Measurements from ENCODE around the gene PRSS53.
A peak's percentile ranks its signal among the peaks of the same experiment; 100 is the strongest.

Gene PRSS53

DNA sequence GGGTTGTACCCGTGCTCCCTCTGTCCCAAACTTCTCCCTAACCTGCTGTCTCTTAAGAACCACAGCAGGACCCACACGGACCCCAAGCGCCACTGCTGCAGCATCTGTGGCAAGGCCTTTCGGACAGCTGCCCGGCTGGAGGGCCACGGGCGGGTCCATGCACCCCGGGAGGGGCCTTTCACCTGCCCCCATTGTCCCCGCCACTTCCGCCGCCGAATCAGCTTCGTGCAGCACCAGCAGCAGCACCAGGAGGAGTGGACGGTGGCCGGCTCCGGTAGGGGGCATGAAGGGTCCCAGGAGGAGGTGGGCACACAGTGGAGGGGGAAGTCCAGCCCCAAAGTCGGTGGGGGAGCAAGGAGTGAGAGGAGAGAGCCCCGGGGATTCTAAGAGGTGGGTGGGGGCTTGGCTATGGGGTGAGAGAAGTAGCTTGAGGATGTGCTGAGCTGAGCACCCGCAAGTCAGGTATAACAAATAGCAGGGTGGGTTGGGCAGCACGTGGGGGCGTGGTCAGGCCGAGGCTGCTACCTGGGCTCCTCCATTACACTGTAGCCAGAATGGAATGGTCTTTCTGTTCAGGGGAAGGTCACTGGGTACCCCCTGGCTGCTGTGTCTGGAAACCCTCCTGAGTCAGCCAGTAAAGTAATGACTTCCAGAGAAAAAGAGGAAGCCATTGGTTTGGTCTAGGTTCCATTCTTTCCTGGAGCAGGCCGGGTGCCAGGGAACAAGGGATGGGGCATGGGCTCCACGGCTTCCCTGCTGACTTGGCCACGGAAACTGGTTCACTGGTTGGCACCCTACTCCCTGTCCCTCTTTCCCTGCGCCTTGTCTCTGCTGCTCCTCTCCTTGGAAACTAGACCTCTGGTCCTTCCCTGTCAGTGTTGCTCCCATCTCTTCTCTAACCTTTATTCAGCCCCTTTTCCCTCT is 7.1 kb downstream of the PRSS53 start:
- TF ChIP-seq TAF1 (IDR thresholded peaks at IDR 0.05; ENCODE audit: low read depth, low read length) (no peak), POLR2A (IDR thresholded peaks at IDR 0.05; ENCODE audit: low read depth, low read length) (no peak), POU2F2 (IDR thresholded peaks at IDR 0.05; ENCODE audit: low read depth, low read length) (no peak), POLR2AphosphoS5 (IDR thresholded peaks at IDR 0.05; ENCODE audit: low read depth, low read length) (no peak), SPI1 (IDR thresholded peaks at IDR 0.05; ENCODE audit: low read depth, low read length) (no peak), PAX5 (IDR thresholded peaks at IDR 0.05; ENCODE audit: insufficient read depth, low read length, severe bottlenecking) (no peak)
- FAIRE-seq, result no peak

DNA sequence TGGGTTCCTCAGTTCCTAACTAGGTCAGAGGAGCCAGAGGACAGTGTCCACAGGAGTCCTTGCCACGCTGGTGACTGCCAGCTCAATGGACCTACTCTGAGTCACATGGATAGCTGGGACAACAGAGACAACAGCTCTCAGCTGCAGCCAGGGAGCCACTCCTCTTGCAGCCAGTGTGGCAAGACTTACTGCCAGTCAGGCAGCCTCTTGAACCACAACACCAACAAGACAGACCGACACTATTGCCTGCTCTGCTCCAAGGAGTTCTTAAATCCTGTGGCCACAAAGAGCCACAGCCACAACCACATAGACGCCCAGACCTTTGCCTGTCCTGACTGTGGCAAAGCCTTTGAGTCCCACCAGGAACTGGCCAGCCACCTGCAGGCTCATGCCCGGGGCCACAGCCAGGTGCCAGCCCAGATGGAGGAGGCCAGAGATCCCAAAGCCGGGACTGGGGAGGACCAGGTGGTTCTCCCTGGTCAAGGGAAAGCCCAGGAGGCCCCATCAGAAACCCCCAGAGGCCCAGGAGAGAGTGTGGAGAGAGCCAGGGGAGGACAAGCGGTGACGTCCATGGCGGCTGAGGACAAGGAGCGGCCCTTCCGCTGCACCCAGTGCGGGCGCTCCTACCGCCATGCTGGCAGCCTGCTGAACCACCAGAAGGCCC is 7.9 kb downstream of the PRSS53 start:
- TF ChIP-seq POLR2AphosphoS5 (IDR thresholded peaks at IDR 0.05; ENCODE audit: low read depth, low read length), result peak; percentile 18; the same call in 1 of the 2 replicates
- TF ChIP-seq SPI1 (IDR thresholded peaks at IDR 0.05; ENCODE audit: low read depth, low read length), result no peak
- DNase-seq (ENCODE audit: insufficient read length, low spot score) (no peak), FAIRE-seq (no peak)

More for the DNA sequence above, 7.1 kb downstream of the PRSS53 start:
- DNase-seq (ENCODE audit: insufficient read length, low spot score), result no peak

DNA sequence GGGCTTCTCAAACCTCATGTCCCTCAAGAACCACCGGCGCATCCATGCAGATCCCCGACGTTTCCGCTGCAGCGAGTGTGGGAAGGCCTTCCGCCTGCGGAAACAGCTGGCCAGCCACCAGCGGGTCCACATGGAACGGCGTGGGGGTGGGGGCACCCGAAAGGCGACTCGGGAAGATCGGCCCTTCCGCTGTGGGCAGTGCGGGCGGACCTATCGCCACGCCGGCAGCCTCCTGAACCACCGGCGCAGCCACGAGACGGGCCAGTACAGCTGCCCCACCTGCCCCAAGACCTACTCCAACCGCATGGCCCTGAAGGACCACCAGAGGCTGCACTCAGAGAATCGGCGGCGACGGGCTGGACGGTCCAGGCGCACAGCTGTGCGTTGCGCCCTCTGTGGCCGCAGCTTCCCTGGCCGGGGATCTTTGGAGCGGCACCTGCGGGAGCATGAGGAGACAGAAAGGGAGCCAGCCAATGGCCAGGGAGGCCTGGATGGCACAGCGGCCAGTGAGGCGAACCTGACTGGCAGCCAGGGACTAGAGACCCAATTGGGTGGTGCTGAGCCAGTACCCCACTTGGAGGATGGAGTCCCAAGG is 8.6 kb downstream of the PRSS53 start:
- TF ChIP-seq PAX5 (IDR thresholded peaks at IDR 0.05; ENCODE audit: insufficient read depth, low read length, severe bottlenecking) (no peak), POLR2AphosphoS5 (IDR thresholded peaks at IDR 0.05; ENCODE audit: low read depth, low read length) (no peak), POU2F2 (IDR thresholded peaks at IDR 0.05; ENCODE audit: low read depth, low read length) (no peak), TAF1 (IDR thresholded peaks at IDR 0.05; ENCODE audit: low read depth, low read length) (no peak), POLR2A (IDR thresholded peaks at IDR 0.05; ENCODE audit: low read depth, low read length) (no peak), SPI1 (IDR thresholded peaks at IDR 0.05; ENCODE audit: low read depth, low read length) (no peak)
- no peak for DNase-seq (ENCODE audit: insufficient read length, low spot score)
- no peak for FAIRE-seq

DNA sequence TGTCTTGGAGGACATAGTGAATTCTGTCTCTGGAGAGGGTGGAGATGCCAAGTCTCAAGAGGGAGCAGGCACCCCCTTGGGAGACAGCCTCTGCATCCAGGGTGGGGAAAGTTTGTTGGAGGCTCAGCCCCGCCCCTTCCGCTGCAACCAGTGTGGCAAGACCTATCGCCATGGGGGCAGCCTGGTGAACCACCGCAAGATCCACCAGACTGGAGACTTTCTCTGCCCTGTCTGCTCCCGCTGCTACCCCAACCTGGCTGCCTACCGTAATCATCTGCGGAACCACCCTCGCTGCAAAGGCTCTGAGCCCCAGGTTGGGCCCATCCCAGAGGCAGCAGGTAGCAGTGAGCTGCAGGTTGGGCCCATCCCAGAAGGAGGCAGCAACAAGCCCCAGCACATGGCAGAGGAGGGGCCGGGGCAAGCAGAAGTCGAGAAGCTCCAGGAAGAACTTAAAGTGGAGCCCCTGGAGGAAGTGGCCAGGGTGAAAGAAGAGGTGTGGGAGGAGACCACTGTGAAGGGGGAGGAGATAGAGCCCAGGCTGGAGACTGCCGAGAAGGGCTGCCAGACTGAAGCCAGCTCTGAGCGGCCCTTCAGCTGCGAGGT is 9.3 kb downstream of the PRSS53 start:
- no peak for DNase-seq (ENCODE audit: insufficient read length, low spot score)
- no peak for FAIRE-seq
- TF ChIP-seq TAF1 (IDR thresholded peaks at IDR 0.05; ENCODE audit: low read depth, low read length) (no peak), PAX5 (IDR thresholded peaks at IDR 0.05; ENCODE audit: insufficient read depth, low read length, severe bottlenecking) (no peak), POLR2A (IDR thresholded peaks at IDR 0.05; ENCODE audit: low read depth, low read length) (no peak), SPI1 (IDR thresholded peaks at IDR 0.05; ENCODE audit: low read depth, low read length) (no peak), POLR2AphosphoS5 (IDR thresholded peaks at IDR 0.05; ENCODE audit: low read depth, low read length) (no peak), POU2F2 (IDR thresholded peaks at IDR 0.05; ENCODE audit: low read depth, low read length) (no peak)

DNA sequence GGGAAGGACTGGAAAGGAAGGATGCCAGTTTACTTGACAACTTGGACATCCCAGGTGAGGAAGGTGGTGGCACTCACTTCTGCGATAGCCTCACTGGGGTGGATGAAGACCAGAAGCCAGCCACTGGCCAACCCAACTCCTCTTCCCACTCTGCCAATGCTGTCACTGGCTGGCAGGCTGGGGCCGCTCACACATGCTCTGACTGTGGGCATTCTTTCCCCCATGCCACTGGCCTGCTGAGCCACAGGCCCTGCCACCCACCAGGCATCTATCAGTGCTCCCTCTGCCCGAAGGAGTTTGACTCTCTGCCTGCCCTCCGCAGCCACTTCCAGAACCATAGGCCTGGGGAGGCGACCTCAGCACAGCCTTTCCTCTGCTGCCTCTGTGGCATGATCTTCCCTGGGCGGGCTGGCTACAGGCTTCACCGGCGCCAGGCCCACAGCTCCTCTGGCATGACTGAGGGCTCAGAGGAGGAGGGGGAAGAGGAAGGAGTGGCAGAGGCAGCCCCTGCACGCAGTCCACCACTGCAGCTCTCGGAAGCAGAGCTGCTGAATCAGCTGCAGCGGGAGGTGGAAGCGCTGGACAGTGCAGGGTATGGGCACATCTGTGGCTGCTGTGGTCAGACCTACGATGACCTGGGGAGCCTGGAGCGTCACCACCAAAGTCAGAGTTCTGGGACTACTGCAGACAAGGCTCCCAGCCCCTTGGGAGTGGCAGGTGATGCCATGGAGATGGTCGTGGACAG is 10.0 kb downstream of the PRSS53 start:
- DNase-seq (ENCODE audit: insufficient read length, low spot score) (no peak), FAIRE-seq (no peak)
- TF ChIP-seq PAX5 (IDR thresholded peaks at IDR 0.05; ENCODE audit: insufficient read depth, low read length, severe bottlenecking), result no peak
- no peak for TF ChIP-seq POLR2A (IDR thresholded peaks at IDR 0.05; ENCODE audit: low read depth, low read length)
- TF ChIP-seq TAF1 (IDR thresholded peaks at IDR 0.05; ENCODE audit: low read depth, low read length), result no peak
- no peak for TF ChIP-seq POU2F2 (IDR thresholded peaks at IDR 0.05; ENCODE audit: low read depth, low read length)
- TF ChIP-seq POLR2AphosphoS5 (IDR thresholded peaks at IDR 0.05; ENCODE audit: low read depth, low read length), result no peak
- no peak for TF ChIP-seq SPI1 (IDR thresholded peaks at IDR 0.05; ENCODE audit: low read depth, low read length)

DNA sequence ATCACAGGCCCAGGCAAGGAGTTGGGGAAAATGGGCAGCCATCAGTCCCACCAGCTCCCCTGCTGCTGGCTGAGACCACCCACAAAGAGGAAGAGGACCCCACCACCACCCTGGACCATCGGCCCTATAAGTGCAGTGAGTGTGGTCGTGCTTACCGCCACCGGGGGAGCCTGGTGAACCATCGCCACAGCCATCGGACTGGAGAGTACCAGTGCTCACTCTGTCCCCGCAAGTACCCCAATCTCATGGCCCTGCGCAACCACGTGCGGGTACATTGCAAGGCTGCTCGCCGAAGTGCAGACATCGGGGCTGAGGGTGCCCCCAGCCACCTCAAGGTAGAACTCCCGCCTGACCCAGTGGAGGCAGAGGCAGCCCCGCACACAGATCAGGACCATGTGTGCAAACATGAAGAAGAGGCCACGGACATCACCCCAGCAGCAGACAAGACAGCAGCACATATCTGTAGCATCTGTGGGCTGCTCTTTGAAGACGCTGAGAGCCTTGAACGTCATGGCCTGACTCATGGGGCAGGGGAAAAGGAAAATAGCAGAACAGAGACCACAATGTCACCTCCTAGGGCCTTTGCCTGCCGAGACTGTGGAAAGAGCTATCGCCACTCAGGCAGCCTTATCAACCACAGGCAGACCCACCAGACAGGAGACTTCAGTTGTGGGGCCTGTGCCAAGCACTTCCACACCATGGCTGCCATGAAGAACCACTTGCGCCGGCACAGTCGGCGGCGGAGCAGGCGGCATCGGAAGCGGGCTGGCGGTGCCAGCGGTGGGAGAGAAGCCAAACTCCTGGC is 10.9 kb downstream of the PRSS53 start:
- DNase-seq (ENCODE audit: insufficient read length, low spot score) (no peak), FAIRE-seq (no peak)
- TF ChIP-seq POU2F2 (IDR thresholded peaks at IDR 0.05; ENCODE audit: low read depth, low read length), result no peak
- no peak for TF ChIP-seq SPI1 (IDR thresholded peaks at IDR 0.05; ENCODE audit: low read depth, low read length)
- TF ChIP-seq TAF1 (IDR thresholded peaks at IDR 0.05; ENCODE audit: low read depth, low read length), result no peak
- no peak for TF ChIP-seq POLR2AphosphoS5 (IDR thresholded peaks at IDR 0.05; ENCODE audit: low read depth, low read length)
- no peak for TF ChIP-seq POLR2A (IDR thresholded peaks at IDR 0.05; ENCODE audit: low read depth, low read length)
- no peak for TF ChIP-seq PAX5 (IDR thresholded peaks at IDR 0.05; ENCODE audit: insufficient read depth, low read length, severe bottlenecking)

DNA sequence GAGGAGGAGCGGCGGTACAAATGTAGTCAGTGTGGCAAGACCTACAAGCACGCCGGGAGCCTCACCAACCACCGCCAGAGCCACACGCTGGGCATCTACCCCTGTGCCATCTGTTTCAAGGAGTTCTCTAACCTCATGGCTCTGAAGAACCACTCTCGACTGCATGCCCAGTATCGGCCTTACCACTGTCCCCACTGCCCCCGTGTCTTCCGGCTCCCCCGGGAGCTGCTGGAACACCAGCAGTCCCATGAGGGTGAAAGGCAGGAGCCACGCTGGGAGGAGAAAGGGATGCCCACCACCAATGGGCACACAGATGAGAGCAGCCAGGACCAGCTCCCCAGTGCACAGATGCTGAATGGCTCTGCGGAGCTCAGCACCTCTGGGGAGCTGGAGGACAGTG is 11.7 kb downstream of the PRSS53 start:
- no peak for FAIRE-seq

DNA sequence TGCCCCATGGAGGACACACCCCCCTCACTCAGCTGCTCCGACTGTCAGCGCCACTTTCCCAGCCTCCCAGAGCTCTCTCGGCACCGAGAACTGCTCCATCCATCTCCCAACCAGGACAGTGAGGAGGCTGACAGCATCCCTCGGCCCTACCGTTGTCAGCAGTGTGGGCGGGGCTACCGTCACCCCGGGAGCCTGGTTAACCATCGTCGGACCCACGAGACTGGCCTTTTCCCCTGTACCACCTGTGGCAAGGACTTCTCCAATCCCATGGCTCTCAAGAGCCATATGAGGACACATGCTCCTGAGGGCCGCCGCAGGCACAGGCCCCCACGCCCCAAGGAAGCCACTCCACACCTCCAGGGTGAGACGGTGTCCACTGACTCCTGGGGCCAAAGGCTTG is 12.4 kb downstream of the PRSS53 start:
- no peak for DNase-seq (ENCODE audit: insufficient read length, low spot score)
- TF ChIP-seq POLR2A (IDR thresholded peaks at IDR 0.05; ENCODE audit: low read depth, low read length), result no peak
- no peak for TF ChIP-seq POLR2AphosphoS5 (IDR thresholded peaks at IDR 0.05; ENCODE audit: low read depth, low read length)
- TF ChIP-seq PAX5 (IDR thresholded peaks at IDR 0.05; ENCODE audit: insufficient read depth, low read length, severe bottlenecking), result no peak
- TF ChIP-seq TAF1 (IDR thresholded peaks at IDR 0.05; ENCODE audit: low read depth, low read length), result no peak
- TF ChIP-seq SPI1 (IDR thresholded peaks at IDR 0.05; ENCODE audit: low read depth, low read length), result no peak
- FAIRE-seq, result no peak

More for the DNA sequence above, 11.7 kb downstream of the PRSS53 start:
- no peak for DNase-seq (ENCODE audit: insufficient read length, low spot score)
- TF ChIP-seq SPI1 (IDR thresholded peaks at IDR 0.05; ENCODE audit: low read depth, low read length) (no peak), POLR2A (IDR thresholded peaks at IDR 0.05; ENCODE audit: low read depth, low read length) (no peak), POLR2AphosphoS5 (IDR thresholded peaks at IDR 0.05; ENCODE audit: low read depth, low read length) (no peak), TAF1 (IDR thresholded peaks at IDR 0.05; ENCODE audit: low read depth, low read length) (no peak), POU2F2 (IDR thresholded peaks at IDR 0.05; ENCODE audit: low read depth, low read length) (no peak), PAX5 (IDR thresholded peaks at IDR 0.05; ENCODE audit: insufficient read depth, low read length, severe bottlenecking) (no peak)

Measured in GM12891 (cell line).